GM12892 (cell line): ENCODE measurements around the gene TRMT2B.

Experiments
- DNase-seq: peaks from one replicate; pipeline ENCODE4 v3.0.0; 2011; ENCODE audit not compliant: insufficient read length
- FAIRE-seq: peaks from 2 replicates; lab custom pipeline; 2011; peaks lifted over from hg19 to GRCh38; lab: Jason Lieb, UNC
- TAF1 ChIP-seq: IDR thresholded peaks from 2 replicates; pipeline ENCODE4 v1.6.1; 2011; ENCODE audit warnings: low read depth, mild to moderate bottlenecking, control low read depth, low read length, borderline replicate concordance

The TRMT2B gene

DNA sequence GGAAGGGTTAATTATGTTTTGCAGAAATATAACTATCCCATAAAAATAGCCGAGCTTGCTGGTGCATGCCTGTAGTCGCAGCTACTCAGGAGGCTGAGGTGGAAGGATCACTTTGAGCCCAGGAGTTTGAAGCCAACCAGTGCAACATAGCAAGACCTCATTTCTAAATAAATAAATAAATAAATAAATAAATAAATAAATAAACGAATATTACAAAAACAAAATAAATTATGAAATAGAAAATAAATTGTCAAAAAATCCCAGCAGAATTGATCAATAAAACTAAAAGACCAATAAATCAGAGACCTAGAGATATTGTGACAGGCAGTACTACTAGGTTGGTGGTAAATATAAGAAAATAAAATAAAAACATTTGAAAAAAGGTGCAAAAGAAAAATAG, 89.1 kb downstream of the TRMT2B start:
- FAIRE-seq (no peak), DNase-seq (no peak)

More for the DNA sequence above, 89.1 kb downstream of the TRMT2B start:
- TF ChIP-seq TAF1, result no peak
